ENCODE data around the gene ANAPC10. TPM values are rescaled to one million over a fixed set of nuclear protein-coding genes. Genes with fewer than 3 reads are reported as not detected.

ANAPC10 gene
- total RNA-seq, 2 donors from 2014 or later = 22.3 to 31.4 TPM

DNA sequence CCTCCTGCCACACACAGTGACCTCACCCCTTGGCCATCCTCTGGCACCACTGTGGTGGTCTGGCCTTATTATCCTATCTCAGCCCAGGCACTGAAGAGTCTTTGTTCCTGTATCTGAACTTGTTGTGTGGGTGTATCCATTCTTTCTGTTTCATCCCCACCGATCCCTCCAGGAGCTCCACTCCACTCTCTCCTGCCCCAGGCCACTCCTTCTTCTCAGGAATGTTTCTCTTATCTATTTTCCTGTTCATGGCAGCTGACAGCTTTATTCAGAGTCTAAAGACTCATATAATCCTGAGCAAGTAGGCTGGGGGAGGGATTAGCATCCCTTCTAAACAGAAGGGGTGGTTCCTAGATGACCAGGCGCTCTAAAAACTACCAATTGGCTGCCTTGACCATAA is 150.0 kb downstream of the ANAPC10 start:
- no peaks in the 10 kb centered on the region for H3K36me3 ChIP-seq
- H3K4me1 ChIP-seq (replicated peaks) = no peaks in the 10 kb centered on the region
- H3K4me3 ChIP-seq = no peak overlapping the region
- H3K27me3 ChIP-seq (replicated peaks; ENCODE audit: insufficient read depth) = no peaks in the 10 kb centered on the region
- no peak for DNase-seq (ENCODE audit: low spot score)
- WGBS = 60% methylated on average over 2 of the region's 2 CpGs
- H3K9me3 ChIP-seq = no peaks in the 10 kb centered on the region
- TF ChIP-seq POLR2AphosphoS5 (IDR thresholded peaks at IDR 0.05) (no peak), POLR2A (IDR thresholded peaks at IDR 0.05) (no peak)
- no peak overlapping the region for H3K27ac ChIP-seq
- intact Hi-C loops (cut with DNase I) = no loop called here

Other genes with a start within 250 kb of the ANAPC10 start
- 10 to 100 TPM; 41.1 to 61.0 TPM for gene ABCE1, start 115 bp upstream of the ANAPC10 start, total RNA-seq
- gene OTUD4, start 82.4 kb upstream of the ANAPC10 start, total RNA-seq = 10 to 100 TPM; 22.2 to 43.2 TPM